Measurements from ENCODE around the gene SLC3A2. TPM values are rescaled to one million over a fixed set of nuclear protein-coding genes. Genes with fewer than 3 reads are reported as not detected.
A peak's percentile ranks its signal among the peaks of the same experiment; 100 is the strongest.

Gene SLC3A2
- total RNA-seq, 1 experiment from 2014 or later, result 290 TPM

- no peak overlapping the region for H2BK12ac ChIP-seq (ENCODE audit: insufficient read length, low read depth, low read length)
- H3K27ac Mint-ChIP-seq, result peak overlapping the region in 1 of 3 experiments; percentile 69; a peak in 1 of 7 replicates
- no peak overlapping the region for H4K91ac ChIP-seq (ENCODE audit: insufficient read length, low read depth, low read length)
- peaks cover 3% of the 10 kb centered on the region for H3K27me3 Mint-ChIP-seq (ENCODE audit: low read depth)
- no peaks in the 10 kb centered on the region for H3K9me3 ChIP-seq (ENCODE audit: control insufficient read depth, low read depth, low read length)
- no peak overlapping the region for H3K9ac ChIP-seq (ENCODE audit: extremely low read depth, insufficient read length, low read length)
- no peak overlapping the region for H2BK5ac ChIP-seq (ENCODE audit: insufficient read length, low read length)
- H3T11ph ChIP-seq (ENCODE audit: low read length), result no peak overlapping the region
- H3K9me3 Mint-ChIP-seq, result no peaks in the 10 kb centered on the region; a peak in 1 of 5 replicates
- H2AFZ ChIP-seq (ENCODE audit: low read length), result no peak overlapping the region
- no peaks in the 10 kb centered on the region; the same call in 1 of the 2 replicates for H3K27me3 ChIP-seq (ENCODE audit: insufficient read depth, low read length)
- peaks cover 3% of the 10 kb centered on the region; the same call in 1 of the 2 replicates for H3K4me1 ChIP-seq (ENCODE audit: insufficient read depth, low read length)
- H3K4ac ChIP-seq (ENCODE audit: low read depth, low read length), result no peak overlapping the region
- no peak overlapping the region for H3K18ac ChIP-seq (ENCODE audit: insufficient read length, low read depth, low read length)
- no peak overlapping the region for H2BK20ac ChIP-seq (ENCODE audit: low read depth, low read length, poor library complexity, severe bottlenecking)
- H4K8ac ChIP-seq (replicated peaks; ENCODE audit: insufficient read length, low read depth, low read length), result no peak overlapping the region
- H3K56ac ChIP-seq (ENCODE audit: insufficient read length, low read depth, low read length), result no peak overlapping the region
- no peak overlapping the region for H2AK5ac ChIP-seq (ENCODE audit: insufficient read length, low read length)
- no peak overlapping the region for H3K4me2 ChIP-seq (ENCODE audit: insufficient read depth, insufficient read length, low read length)
- no peaks in the 10 kb centered on the region for H3K23me2 ChIP-seq (ENCODE audit: insufficient read length, low read depth, low read length, poor library complexity, severe bottlenecking)
- no peak overlapping the region for H2BK120ac ChIP-seq (ENCODE audit: low read depth, low read length, poor library complexity, severe bottlenecking)
- no peak overlapping the region for H3K4me3 Mint-ChIP-seq
- peaks cover 19 to 30% (median 26%) of the 10 kb centered on the region in 3 experiments; a peak in 6 of 7 replicates for H3K36me3 Mint-ChIP-seq (ENCODE audit: insufficient read depth in 1 of 3, low read depth in 3 of 3)
- H3K27ac ChIP-seq (ENCODE audit: insufficient read length, low read depth, low read length), result no peak overlapping the region
- H4K20me1 ChIP-seq (ENCODE audit: control insufficient read depth, insufficient read depth, insufficient read length), result no peaks in the 10 kb centered on the region
- H3K79me2 ChIP-seq (ENCODE audit: insufficient read depth, low read length), result no peaks in the 10 kb centered on the region
- H3K79me1 ChIP-seq (ENCODE audit: insufficient read depth, low read depth, low read length, poor library complexity, severe bottlenecking), result no peaks in the 10 kb centered on the region
- DNase-seq, result no peak
- TF ChIP-seq CTCF (conservative IDR thresholded peaks at IDR 0.05), result no peak
- WGBS (ENCODE audit: extremely low coverage, insufficient read length, low lambda C conversion rate), result no CpG with 5 or more reads among the region's 10 CpGs
- H4K5ac ChIP-seq (ENCODE audit: insufficient read length, low read depth, low read length), result no peak overlapping the region
- peaks cover 14 to 21% of the 10 kb centered on the region in 2 experiments for H3K4me1 Mint-ChIP-seq
- no peak overlapping the region for H2BK15ac ChIP-seq (ENCODE audit: low read depth, low read length)
- no peak overlapping the region for H3K23ac ChIP-seq (ENCODE audit: insufficient read length, low read depth, low read length)
- H3K14ac ChIP-seq (ENCODE audit: insufficient read depth, low read length), result no peak overlapping the region
Observed at GRCh38 chr11:62892077-62892922, 11.6 kb downstream of the SLC3A2 start.

Data from H9 (cell line).